Stimulated activated CD4-positive, alpha-beta T cell treated with anti-CD3 and anti-CD28 coated beads, TNF-alpha, amount 100 ng/mL, for 1 hour (primary cell): ENCODE data around the gene KIAA1328.

Experiments used
- DNase-seq, 3 donors: peaks; one replicate each; pipeline ENCODE4 v3.0.0-alpha.2; 2020; ENCODE audit warnings: low read depth in 3 of 3, low spot score in 1 of 3

The KIAA1328 gene

GRCh38 chr18:37199741-37200140 is 370.8 kb downstream of the KIAA1328 start:
- no peak for DNase-seq

DNA sequence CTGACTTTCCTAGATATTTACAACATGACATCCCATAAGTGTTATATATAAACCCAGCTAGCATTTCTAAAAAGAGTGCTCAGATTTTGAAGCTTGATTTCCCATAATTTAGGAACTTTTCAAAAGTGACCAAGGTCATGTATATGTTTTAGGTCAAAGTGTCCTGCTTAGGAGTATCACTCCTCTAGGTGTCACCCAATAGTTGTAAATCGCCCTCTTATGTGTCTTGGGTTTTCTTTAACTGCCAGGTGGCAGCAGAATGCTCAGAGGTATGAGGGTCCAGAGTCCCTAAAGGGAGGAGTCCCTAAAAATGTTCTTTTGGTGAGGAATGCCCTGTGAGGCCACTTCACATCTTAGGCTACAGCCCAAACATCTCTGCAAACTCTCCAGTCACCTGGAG is 378.4 kb downstream of the KIAA1328 start:
- DNase-seq, result no peak

- no peak for DNase-seq
Measured at GRCh38 chr18:37210781-37211180, 381.9 kb downstream of the KIAA1328 start.

GRCh38 chr18:37218022-37218590 is 389.2 kb downstream of the KIAA1328 start:
- no peak for DNase-seq

DNA sequence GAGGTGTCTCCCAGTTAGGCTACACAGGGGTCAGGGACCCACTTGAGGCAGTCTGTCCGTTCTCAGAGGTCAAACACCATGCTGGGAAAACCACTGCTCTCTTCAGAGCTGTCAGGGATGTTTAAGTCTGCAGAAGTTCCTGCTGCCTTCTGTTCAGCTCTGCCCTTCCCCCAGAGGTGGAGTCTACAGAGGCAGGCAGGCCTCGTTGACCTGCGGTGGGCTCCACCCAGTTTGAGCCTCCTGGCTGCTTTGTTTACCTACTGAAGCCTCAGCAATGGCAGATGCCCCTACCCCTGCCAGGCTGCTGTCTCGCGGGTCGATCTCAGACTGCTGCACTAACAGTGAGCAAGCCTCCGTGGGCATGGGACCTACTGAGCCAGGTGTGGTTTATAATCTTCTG is 390.3 kb downstream of the KIAA1328 start:
- no peak for DNase-seq

- DNase-seq, result no peak
Measured at GRCh38 chr18:37222354-37222998, 393.5 kb downstream of the KIAA1328 start.

- DNase-seq, result no peak
Measured at GRCh38 chr18:37222999-37223378, 394.1 kb downstream of the KIAA1328 start.

DNA sequence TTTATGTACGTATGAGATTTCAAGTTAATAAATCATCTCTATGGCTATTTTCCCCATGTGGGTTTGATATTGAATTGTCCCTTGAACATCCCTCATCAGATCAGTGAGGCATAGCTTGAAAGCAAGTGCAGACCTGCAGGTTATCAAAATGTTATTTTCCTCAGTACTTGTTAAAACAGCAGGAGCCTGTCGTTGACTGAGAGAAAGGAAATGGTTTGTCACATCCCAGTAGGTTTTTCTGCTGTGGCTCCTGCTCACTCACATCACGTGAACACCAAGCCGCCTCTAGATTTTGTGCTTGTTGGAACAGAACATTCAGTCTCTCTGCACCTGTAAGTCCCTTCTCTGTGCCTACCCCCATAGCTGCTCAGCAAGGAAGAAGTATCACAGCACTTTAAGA is 396.4 kb downstream of the KIAA1328 start:
- no peak for DNase-seq

GRCh38 chr18:37230768-37231167 is 401.8 kb downstream of the KIAA1328 start:
- DNase-seq, result no peak

- DNase-seq, result no peak
Measured at GRCh38 chr18:37231251-37231650, 402.3 kb downstream of the KIAA1328 start.

- no peak for DNase-seq
Measured at GRCh38 chr18:37235583-37235982, 406.7 kb downstream of the KIAA1328 start.

- DNase-seq, result no peak
Measured at GRCh38 chr18:37238282-37239108, 409.6 kb downstream of the KIAA1328 start.

GRCh38 chr18:37242091-37242490 is 413.2 kb downstream of the KIAA1328 start:
- DNase-seq, result no peak

DNA sequence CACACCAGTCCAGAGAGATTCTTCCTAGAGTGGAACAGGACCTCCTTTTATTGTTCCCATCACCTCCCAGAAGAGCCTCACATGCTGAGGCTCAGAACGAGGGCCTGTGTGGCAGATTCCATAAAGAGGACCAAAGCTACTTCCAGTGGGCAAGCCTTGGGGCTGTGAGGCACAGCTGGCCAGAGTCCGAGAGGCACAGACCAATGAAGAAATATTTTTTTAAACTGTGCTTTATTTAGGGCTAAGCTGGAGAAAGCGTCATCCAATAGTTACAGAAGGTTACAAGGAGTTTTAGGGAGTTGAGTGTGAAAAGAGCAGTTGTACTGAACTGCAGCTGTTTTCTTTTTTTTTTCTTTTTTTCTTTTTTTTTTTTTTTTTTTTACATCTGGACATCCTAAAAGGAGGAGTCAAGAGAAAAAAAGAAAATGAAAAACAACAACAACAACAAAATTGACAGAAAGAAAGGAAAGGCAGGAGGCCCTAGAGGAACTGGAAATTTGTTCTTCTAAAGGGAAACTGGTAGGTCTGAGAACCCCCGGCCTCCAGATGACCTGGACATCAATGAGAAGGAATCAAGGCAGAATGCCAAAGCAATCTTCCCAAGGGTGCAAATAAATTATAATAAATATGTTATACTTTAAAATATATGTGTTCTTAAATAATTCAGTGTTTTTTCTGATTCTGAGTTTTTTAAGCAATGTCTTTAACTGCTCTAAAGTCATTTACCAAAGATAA is 414.1 kb downstream of the KIAA1328 start:
- DNase-seq, result no peak

DNA sequence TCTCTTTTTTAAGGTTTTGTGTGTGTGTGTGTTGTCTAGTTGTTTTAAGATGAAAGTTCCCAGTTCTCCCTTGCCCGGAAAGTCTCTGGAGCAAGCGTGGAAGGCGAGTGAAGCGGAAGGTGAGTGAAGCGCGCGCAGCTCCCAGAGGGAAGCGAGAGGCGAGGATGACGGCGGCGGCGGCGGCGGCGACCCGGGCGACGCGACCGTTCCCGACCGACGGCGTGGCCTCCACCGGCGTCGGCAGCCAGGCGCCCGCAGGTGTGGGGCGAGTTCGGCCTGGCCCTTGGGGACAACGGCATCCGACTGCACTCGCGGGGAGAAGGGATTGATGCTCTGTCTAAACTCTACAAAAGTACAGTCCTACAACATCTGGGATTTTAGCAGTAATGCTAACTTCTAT is 414.8 kb downstream of the KIAA1328 start:
- DNase-seq, result no peak

DNA sequence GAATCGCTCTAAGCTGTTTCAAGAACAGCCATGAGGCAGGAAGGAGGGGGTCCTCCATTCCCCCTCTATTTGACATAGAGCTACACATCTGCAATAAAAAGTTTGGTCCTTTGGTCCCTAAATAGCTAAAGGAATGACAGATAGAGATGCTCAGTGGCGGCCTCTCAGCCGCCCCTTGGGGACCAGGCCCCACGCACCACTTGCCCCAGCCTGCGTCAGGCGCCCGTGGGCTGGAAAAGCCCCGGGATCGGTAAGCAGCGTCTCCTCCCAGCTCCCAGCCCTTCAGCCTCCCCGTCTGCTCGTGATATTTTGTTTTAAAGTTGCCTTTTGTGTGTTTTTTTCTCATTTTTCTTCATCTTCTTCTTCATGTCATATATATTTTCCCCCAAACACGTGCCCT is 415.7 kb downstream of the KIAA1328 start:
- DNase-seq, result no peak

DNA sequence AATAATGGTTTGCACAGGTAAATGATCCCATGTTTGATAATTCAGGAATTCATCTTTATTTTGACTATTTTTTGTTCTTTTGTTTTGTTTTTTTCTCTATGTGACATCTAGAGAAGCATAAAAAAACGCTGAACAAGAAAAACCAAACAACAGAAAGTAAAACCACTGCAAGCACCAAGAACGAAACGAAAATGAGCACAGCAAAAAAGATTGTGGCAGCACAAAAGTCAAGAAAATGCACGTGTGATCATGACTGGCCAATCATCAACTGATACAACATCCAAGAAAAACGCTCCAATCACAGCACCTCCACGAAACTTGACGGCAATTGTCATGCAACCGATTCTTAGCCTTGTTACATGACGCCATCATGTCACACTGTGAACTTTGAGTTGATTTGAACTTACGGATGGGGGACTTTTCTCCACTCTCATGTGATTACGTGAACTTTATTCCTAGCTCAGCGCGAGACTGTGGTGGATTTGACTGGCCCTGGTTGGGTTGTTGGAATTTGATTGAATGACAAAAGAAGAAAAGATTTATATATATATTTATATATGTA is 417.9 kb downstream of the KIAA1328 start:
- no peak for DNase-seq

DNA sequence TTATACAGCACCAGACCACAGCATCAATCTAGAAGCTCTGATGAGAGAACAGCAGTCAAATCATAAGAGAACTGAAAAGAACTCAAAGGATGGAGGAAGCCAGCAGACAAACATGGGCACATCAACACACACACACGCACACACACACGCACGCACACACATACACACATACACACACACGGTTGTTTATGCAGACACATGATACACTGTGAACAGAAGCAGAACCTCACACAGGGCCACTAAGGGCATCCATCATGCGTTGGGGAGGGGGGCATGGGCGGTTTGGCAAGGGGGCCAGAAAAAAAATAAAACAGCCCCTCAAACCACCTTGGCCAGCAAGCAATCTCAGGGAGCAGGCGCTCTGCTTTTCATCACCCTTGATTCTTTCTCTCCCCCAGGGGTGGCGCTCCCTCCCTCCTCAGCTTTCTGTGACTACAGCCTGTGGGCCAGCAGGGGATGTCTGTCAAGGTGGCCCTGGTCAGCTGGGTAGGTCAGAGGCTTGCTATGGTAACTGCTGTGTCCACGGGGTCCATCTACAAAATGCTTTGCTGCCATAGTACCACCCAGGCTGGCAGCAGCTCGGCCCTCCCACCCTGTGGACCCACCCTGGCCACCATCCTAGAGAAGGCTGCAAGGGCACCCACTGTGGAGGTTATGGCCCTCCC is 418.7 kb downstream of the KIAA1328 start:
- no peak for DNase-seq

- DNase-seq, result no peak
Measured at GRCh38 chr18:37248281-37248680, 419.4 kb downstream of the KIAA1328 start.

- DNase-seq, result no peak
Measured at GRCh38 chr18:37249171-37249886, 420.4 kb downstream of the KIAA1328 start.
